Muscle of leg (tissue), 11 donors: Measurements from ENCODE around the gene ZFAND4. TPM values are rescaled to one million over a fixed set of nuclear protein-coding genes. Genes with fewer than 3 reads are reported as not detected.

Experiments used
- DNase-seq: peaks from one replicate; pipeline ENCODE4 v3.0.0; 2013
- H3K27ac ChIP-seq: one replicate; pipeline ENCODE4 v1.5.1; 2013; ENCODE audit warnings: mild to moderate bottlenecking, low read length, control low read depth
- H3K27me3 ChIP-seq: one replicate; pipeline ENCODE4 v1.6.1; 2013; ENCODE audit warnings: low read length; ENCODE audit not compliant: control insufficient read depth, insufficient read depth
- H3K36me3 ChIP-seq: one replicate; pipeline ENCODE4 v1.6.1; 2013; ENCODE audit warnings: low read length; ENCODE audit not compliant: control insufficient read depth, insufficient read depth
- H3K4me1 ChIP-seq: one replicate; pipeline ENCODE4 v1.6.1; 2013; ENCODE audit warnings: low read length; ENCODE audit not compliant: control insufficient read depth, insufficient read depth
- H3K4me3 ChIP-seq: one replicate; pipeline ENCODE4 v1.5.1; 2013; ENCODE audit warnings: low read length, control low read depth
- H3K9me3 ChIP-seq: replicated peaks from 2 replicates; pipeline ENCODE4 v1.6.1; 2013; ENCODE audit warnings: low read depth, low read length; ENCODE audit not compliant: control insufficient read depth
- WGBS: methylation state at CpG from one replicate; pipeline ENCODE4 v1.1.5; 2013; ENCODE audit warnings: missing lambda C conversion rate; ENCODE audit not compliant: insufficient coverage; 5-methylcytosine and 5-hydroxymethylcytosine counted together
- polyA plus RNA-seq, 8 donors: library from polyadenylated mRNA; unstranded; fragments of 120-200 nt; gene quantifications; one replicate each; pipeline versions ENCODE4 v1.2.1 to v1.2.3, GENCODE V29; 2013; ENCODE audit warnings: inconsistent platforms in 1 of 8, low replicate concordance in 1 of 8; ENCODE audit not compliant: insufficient read length in 8 of 8, insufficient read depth in 1 of 8
- total RNA-seq: library from RNA; stranded (reverse); fragments of 120-200 nt; gene quantifications from one replicate; pipeline ENCODE4 v1.2.4, GENCODE V29; 2013

ZFAND4 gene
- total and polyA plus RNA-seq, 9 donors, result 6.4 to 12.2 (median 8.4) TPM

GRCh38 chr10:45592432-45592831 lies 80.1 kb downstream of the ZFAND4 start:
- no peak overlapping the region for H3K27ac ChIP-seq
- no peaks in the 10 kb centered on the region for H3K9me3 ChIP-seq
- WGBS, result no CpG with 5 or more reads among the region's 4 CpGs
- no peaks in the 10 kb centered on the region for H3K27me3 ChIP-seq
- no peaks in the 10 kb centered on the region for H3K36me3 ChIP-seq
- DNase-seq, result no peak
- H3K4me3 ChIP-seq, result no peak overlapping the region
- H3K4me1 ChIP-seq, result peaks cover 7% of the 10 kb centered on the region

GRCh38 chr10:45591280-45591679 lies 81.3 kb downstream of the ZFAND4 start:
- WGBS, result 100% methylated on average over 1 of the region's 2 CpGs
- Histone ChIP-seq H3K4me3 (no peak overlapping the region), H3K4me1 (peaks cover 7% of the 10 kb centered on the region), H3K9me3 (peaks cover 2% of the 10 kb centered on the region), H3K27me3 (no peaks in the 10 kb centered on the region), H3K27ac (no peak overlapping the region), H3K36me3 (no peaks in the 10 kb centered on the region)
- DNase-seq, result no peak

- no CpG with 5 or more reads among the region's 2 CpGs for WGBS
These were observed 82.7 kb downstream of the ZFAND4 start for GRCh38 chr10:45589868-45590267.

GRCh38 chr10:45589009-45589408 lies 83.6 kb downstream of the ZFAND4 start:
- Histone ChIP-seq H3K27me3 (no peaks in the 10 kb centered on the region), H3K9me3 (peaks cover 9% of the 10 kb centered on the region), H3K27ac (no peak overlapping the region), H3K4me3 (no peak overlapping the region), H3K4me1 (peaks cover 5% of the 10 kb centered on the region), H3K36me3 (no peaks in the 10 kb centered on the region)
- no peak for DNase-seq

More at GRCh38 chr10:45589868-45590267, 82.7 kb downstream of the ZFAND4 start:
- Histone ChIP-seq H3K4me1 (peaks cover 5% of the 10 kb centered on the region), H3K27ac (no peak overlapping the region), H3K9me3 (peaks cover 6% of the 10 kb centered on the region), H3K4me3 (no peak overlapping the region), H3K36me3 (no peaks in the 10 kb centered on the region), H3K27me3 (no peaks in the 10 kb centered on the region)
- DNase-seq, result no peak

- Histone ChIP-seq H3K4me1 (no peaks in the 10 kb centered on the region), H3K9me3 (peaks cover 9% of the 10 kb centered on the region), H3K36me3 (no peaks in the 10 kb centered on the region), H3K27ac (no peak overlapping the region), H3K4me3 (no peak overlapping the region), H3K27me3 (no peaks in the 10 kb centered on the region)
- no CpG with 5 or more reads among the region's 3 CpGs for WGBS
- DNase-seq, result no peak
These were observed 86.3 kb downstream of the ZFAND4 start for GRCh38 chr10:45586028-45586824.

- Histone ChIP-seq H3K4me1 (no peaks in the 10 kb centered on the region), H3K9me3 (peaks cover 9% of the 10 kb centered on the region), H3K27ac (no peak overlapping the region), H3K36me3 (no peaks in the 10 kb centered on the region), H3K4me3 (no peak overlapping the region), H3K27me3 (no peaks in the 10 kb centered on the region)
- DNase-seq, result no peak
- WGBS, result no CpG with 5 or more reads among the region's 2 CpGs
These were observed 87.4 kb downstream of the ZFAND4 start for GRCh38 chr10:45585131-45585530.

- H3K4me3 ChIP-seq, result no peak overlapping the region
- no peaks in the 10 kb centered on the region for H3K27me3 ChIP-seq
- peaks cover 9% of the 10 kb centered on the region for H3K9me3 ChIP-seq
- WGBS, result no CpG with 5 or more reads among the region's 1 CpG
- H3K36me3 ChIP-seq, result no peaks in the 10 kb centered on the region
- H3K4me1 ChIP-seq, result no peaks in the 10 kb centered on the region
- H3K27ac ChIP-seq, result no peak overlapping the region
- no peak for DNase-seq
These were observed 90.2 kb downstream of the ZFAND4 start for GRCh38 chr10:45582386-45582781.

- no peak overlapping the region for H3K27ac ChIP-seq
- no peak overlapping the region for H3K4me3 ChIP-seq
- 65% methylated on average over 2 of the region's 3 CpGs for WGBS
- H3K9me3 ChIP-seq, result peaks cover 9% of the 10 kb centered on the region
- no peaks in the 10 kb centered on the region for H3K4me1 ChIP-seq
- no peaks in the 10 kb centered on the region for H3K27me3 ChIP-seq
- DNase-seq, result no peak
- no peaks in the 10 kb centered on the region for H3K36me3 ChIP-seq
These were observed 90.8 kb downstream of the ZFAND4 start for GRCh38 chr10:45581582-45582385.

- H3K9me3 ChIP-seq, result peaks cover 6% of the 10 kb centered on the region
- no peaks in the 10 kb centered on the region for H3K4me1 ChIP-seq
- H3K27me3 ChIP-seq, result no peaks in the 10 kb centered on the region
- no peak overlapping the region for H3K4me3 ChIP-seq
- no peaks in the 10 kb centered on the region for H3K36me3 ChIP-seq
- no peak for DNase-seq
- no peak overlapping the region for H3K27ac ChIP-seq
These were observed 91.4 kb downstream of the ZFAND4 start for GRCh38 chr10:45581216-45581549.

- Histone ChIP-seq H3K27me3 (no peaks in the 10 kb centered on the region), H3K27ac (no peak overlapping the region), H3K9me3 (peaks cover 4% of the 10 kb centered on the region), H3K4me1 (no peaks in the 10 kb centered on the region), H3K4me3 (no peak overlapping the region), H3K36me3 (no peaks in the 10 kb centered on the region)
- WGBS, result 90% methylated on average over 2 of the region's 8 CpGs
- no peak for DNase-seq
These were observed 92.0 kb downstream of the ZFAND4 start for GRCh38 chr10:45580371-45581215.
